Measurements from ENCODE around the gene NFKB1. TPM values are rescaled to one million over a fixed set of nuclear protein-coding genes. Genes with fewer than 3 reads are reported as not detected.

NFKB1 gene
- total and polyA plus RNA-seq, 2 donors (not counting 1 experiment from before 2014, with no cell fraction given), result 32.0 to 88.1 TPM

DNA sequence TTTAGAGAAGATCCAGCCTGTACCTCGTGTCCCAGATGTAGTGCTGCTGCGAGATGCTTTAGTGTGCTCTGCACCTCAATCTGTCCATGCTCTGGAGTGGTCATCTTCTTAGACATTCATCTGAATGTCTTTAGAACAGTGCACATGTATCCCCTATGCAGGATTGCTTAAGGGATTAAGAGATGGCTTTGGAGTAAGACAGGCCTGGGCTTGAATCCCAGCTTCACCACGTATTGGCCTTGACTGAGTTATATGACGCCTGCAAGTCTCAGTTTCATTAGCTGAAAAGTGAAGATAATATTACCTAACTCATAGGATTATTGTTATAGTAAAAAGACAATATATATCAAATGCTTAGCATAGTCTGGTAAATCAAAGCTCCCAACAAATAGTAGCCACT lies 98.3 kb downstream of the NFKB1 start:
- TF ChIP-seq CTCF (IDR thresholded peaks at IDR 0.05), result no peak
- TF ChIP-seq EZH2 (IDR thresholded peaks at IDR 0.05; ENCODE audit: borderline replicate concordance, insufficient read depth, low read depth, low read length, poor library complexity, severe bottlenecking), result no peak
- Mint-ChIP-seq H3K9me3 (ENCODE audit: insufficient read depth) (no peaks in the 10 kb centered on the region), H3K27me3 (no peaks in the 10 kb centered on the region), H3K4me3 (peak overlapping the region; percentile 1), H3K4me1 (peaks cover 15% of the 10 kb centered on the region), H3K27ac (peak overlapping the region; percentile 46)
- H3K36me3 ChIP-seq (replicated peaks in 1 of 2; ENCODE audit: control extremely low read depth in 1 of 2, control insufficient read depth in 1 of 2, extremely low read depth in 1 of 2, insufficient read depth in 2 of 2, low read length in 1 of 2), result peaks cover 3 to 92% of the 10 kb centered on the region in 2 experiments
- 92% methylated on average over 2 of the region's 4 CpGs for WGBS (ENCODE audit: insufficient coverage)
- no peak overlapping the region for H2AFZ ChIP-seq (ENCODE audit: insufficient read depth, low read depth, low read length, poor library complexity, severe bottlenecking)
- POLR2A ChIA-PET, result no interaction called here
- intact Hi-C loops (cut with micrococcal nuclease), result no loop called here
- DNase-seq (no peak), ATAC-seq (ENCODE audit: low read depth) (no peak)
- no peaks in the 10 kb centered on the region for H3K27me3 ChIP-seq (replicated peaks in 1 of 4; ENCODE audit: control extremely low read depth in 1 of 4, control insufficient read depth in 3 of 4, insufficient read depth in 4 of 4, low read length in 3 of 4)
- H3K4me3 ChIP-seq (ENCODE audit: control extremely low read depth in 1 of 5, extremely low read depth in 1 of 5, insufficient read depth in 1 of 5, low read depth in 2 of 5, low read length in 4 of 5), result no peak overlapping the region
- no peaks in the 10 kb centered on the region for H3K9me3 ChIP-seq (ENCODE audit: control extremely low read depth in 1 of 3, control insufficient read depth in 2 of 3, insufficient read depth in 1 of 3, low read length in 2 of 3)
- no peak overlapping the region for H3K27ac ChIP-seq (ENCODE audit: low read length in 2 of 2)
- H3K9ac ChIP-seq (ENCODE audit: low read length), result no peak overlapping the region
- no peak overlapping the region for H3K4me2 ChIP-seq (replicated peaks; ENCODE audit: low read depth, low read length, poor library complexity, severe bottlenecking)
- no peaks in the 10 kb centered on the region for H3K79me2 ChIP-seq (ENCODE audit: control insufficient read depth, insufficient read depth, low read length)
- CTCF ChIA-PET, result no interaction called here
- H4K20me1 ChIP-seq (ENCODE audit: control insufficient read depth, insufficient read depth, low read length, poor library complexity, severe bottlenecking), result no peaks in the 10 kb centered on the region
- H3K4me1 ChIP-seq (ENCODE audit: control insufficient read depth in 2 of 2, insufficient read depth in 2 of 2, low read length in 2 of 2), result no peaks in the 10 kb centered on the region

DNA sequence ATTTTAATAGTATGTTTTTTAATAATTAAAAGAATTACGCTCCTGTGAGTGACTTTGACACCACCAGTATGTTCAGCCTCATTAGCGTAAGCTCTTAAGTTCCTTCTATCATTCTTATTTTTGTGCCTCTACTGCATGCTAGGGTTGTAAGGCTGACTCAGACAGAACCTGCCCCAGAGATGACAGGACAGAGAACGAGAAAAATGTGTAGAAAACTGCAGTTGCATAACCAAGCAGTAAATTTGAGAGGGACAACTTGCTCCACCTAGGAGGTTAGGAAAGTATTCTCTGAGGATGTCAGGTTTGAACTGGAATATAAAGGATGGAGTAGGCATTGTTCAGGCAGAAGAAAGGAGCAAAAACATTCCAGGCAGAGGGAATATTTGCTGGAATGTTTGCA lies 98.7 kb downstream of the NFKB1 start:
- H3K4me3 ChIP-seq (ENCODE audit: control extremely low read depth in 1 of 5, extremely low read depth in 1 of 5, insufficient read depth in 1 of 5, low read depth in 2 of 5, low read length in 4 of 5), result no peak overlapping the region
- H3K9me3 ChIP-seq (ENCODE audit: control extremely low read depth in 1 of 3, control insufficient read depth in 2 of 3, insufficient read depth in 1 of 3, low read length in 2 of 3), result no peaks in the 10 kb centered on the region
- H2AFZ ChIP-seq (ENCODE audit: insufficient read depth, low read depth, low read length, poor library complexity, severe bottlenecking), result no peak overlapping the region
- peak overlapping the region; percentile 13 for H3K27ac Mint-ChIP-seq
- ATAC-seq (ENCODE audit: low read depth) (no peak), DNase-seq (no peak)
- H3K27me3 ChIP-seq (replicated peaks in 1 of 4; ENCODE audit: control extremely low read depth in 1 of 4, control insufficient read depth in 3 of 4, insufficient read depth in 4 of 4, low read length in 3 of 4), result no peaks in the 10 kb centered on the region
- 78% methylated on average over 1 of the region's 3 CpGs for WGBS (ENCODE audit: insufficient coverage)
- H4K20me1 ChIP-seq (ENCODE audit: control insufficient read depth, insufficient read depth, low read length, poor library complexity, severe bottlenecking), result no peaks in the 10 kb centered on the region
- no peak overlapping the region for H3K27ac ChIP-seq (ENCODE audit: low read length in 2 of 2)
- intact Hi-C loops (cut with micrococcal nuclease), result no loop called here
- ChIA-PET POLR2A (no interaction called here), CTCF (interaction anchor here (0.6 kb wide), 1 partner anchor 180 kb away, joined by 3 read pairs; no protein-coding TSS in a partner anchor)
- no peak overlapping the region for H3K9ac ChIP-seq (ENCODE audit: low read length)
- no peak overlapping the region for H3K4me3 Mint-ChIP-seq
- no peaks in the 10 kb centered on the region for H3K9me3 Mint-ChIP-seq (ENCODE audit: insufficient read depth)
- peaks cover 3 to 91% of the 10 kb centered on the region in 2 experiments for H3K36me3 ChIP-seq (replicated peaks in 1 of 2; ENCODE audit: control extremely low read depth in 1 of 2, control insufficient read depth in 1 of 2, extremely low read depth in 1 of 2, insufficient read depth in 2 of 2, low read length in 1 of 2)
- peaks cover 15% of the 10 kb centered on the region for H3K4me1 Mint-ChIP-seq
- TF ChIP-seq EZH2 (IDR thresholded peaks at IDR 0.05; ENCODE audit: borderline replicate concordance, insufficient read depth, low read depth, low read length, poor library complexity, severe bottlenecking) (no peak), CTCF (IDR thresholded peaks at IDR 0.05) (no peak)
- no peaks in the 10 kb centered on the region for H3K27me3 Mint-ChIP-seq
- no peaks in the 10 kb centered on the region for H3K4me1 ChIP-seq (ENCODE audit: control insufficient read depth in 2 of 2, insufficient read depth in 2 of 2, low read length in 2 of 2)
- no peak overlapping the region for H3K4me2 ChIP-seq (replicated peaks; ENCODE audit: low read depth, low read length, poor library complexity, severe bottlenecking)
- H3K79me2 ChIP-seq (ENCODE audit: control insufficient read depth, insufficient read depth, low read length), result no peaks in the 10 kb centered on the region

Measured in B cell (primary cell).